CD4-positive, alpha-beta T cell treated with Interleukin-17A for 1 hour (primary cell): ENCODE results near the gene MRPS6.

Experiments
- DNase-seq: peaks from one replicate; pipeline ENCODE4 v3.0.0-alpha.2; 2020

The MRPS6 gene

GRCh38 chr21:34183331-34183928, 110.1 kb downstream of the MRPS6 start:
- DNase-seq, result no peak

GRCh38 chr21:34184232-34184631, 110.9 kb downstream of the MRPS6 start:
- DNase-seq, result no peak

- DNase-seq, result no peak
Measured at GRCh38 chr21:34185026-34185750, 111.8 kb downstream of the MRPS6 start.

- no peak for DNase-seq
Measured at GRCh38 chr21:34186109-34186719, 112.8 kb downstream of the MRPS6 start.

GRCh38 chr21:34187935-34188334, 114.6 kb downstream of the MRPS6 start:
- no peak for DNase-seq

GRCh38 chr21:34189506-34189905, 116.1 kb downstream of the MRPS6 start:
- DNase-seq, result no peak

- DNase-seq, result no peak
Measured at GRCh38 chr21:34190576-34191321, 117.4 kb downstream of the MRPS6 start.

- DNase-seq, result no peak
Measured at GRCh38 chr21:34191876-34192275, 118.5 kb downstream of the MRPS6 start.
